ENCODE measurements around the gene RFTN1. TPM values are rescaled to one million over a fixed set of nuclear protein-coding genes. Genes with fewer than 3 reads are reported as not detected.

RFTN1 gene
- total and polyA plus RNA-seq, 3 donors from 2014 or later, result 20.8 to 25.7 (median 22.2) TPM

GRCh38 chr3:16374047-16374934 is 139.2 kb downstream of the RFTN1 start:
- no peaks in the 10 kb centered on the region for H3K36me3 ChIP-seq (ENCODE audit: low read depth, missing control alignments)
- TF ChIP-seq POLR2A (IDR thresholded peaks at IDR 0.05), result no peak
- TF ChIP-seq, protein P1, sequence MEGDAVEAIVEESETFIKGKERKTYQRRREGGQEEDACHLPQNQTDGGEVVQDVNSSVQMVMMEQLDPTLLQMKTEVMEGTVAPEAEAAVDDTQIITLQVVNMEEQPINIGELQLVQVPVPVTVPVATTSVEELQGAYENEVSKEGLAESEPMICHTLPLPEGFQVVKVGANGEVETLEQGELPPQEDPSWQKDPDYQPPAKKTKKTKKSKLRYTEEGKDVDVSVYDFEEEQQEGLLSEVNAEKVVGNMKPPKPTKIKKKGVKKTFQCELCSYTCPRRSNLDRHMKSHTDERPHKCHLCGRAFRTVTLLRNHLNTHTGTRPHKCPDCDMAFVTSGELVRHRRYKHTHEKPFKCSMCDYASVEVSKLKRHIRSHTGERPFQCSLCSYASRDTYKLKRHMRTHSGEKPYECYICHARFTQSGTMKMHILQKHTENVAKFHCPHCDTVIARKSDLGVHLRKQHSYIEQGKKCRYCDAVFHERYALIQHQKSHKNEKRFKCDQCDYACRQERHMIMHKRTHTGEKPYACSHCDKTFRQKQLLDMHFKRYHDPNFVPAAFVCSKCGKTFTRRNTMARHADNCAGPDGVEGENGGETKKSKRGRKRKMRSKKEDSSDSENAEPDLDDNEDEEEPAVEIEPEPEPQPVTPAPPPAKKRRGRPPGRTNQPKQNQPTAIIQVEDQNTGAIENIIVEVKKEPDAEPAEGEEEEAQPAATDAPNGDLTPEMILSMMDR (IDR thresholded peaks at IDR 0.05), result no peak
- intact Hi-C loops (cut with DNase I; ENCODE audit: low total_unique reads), result no loop called here
- WGBS, 2 donors, result 89 to 90% methylated on average over 17 of the region's 17 CpGs
- H3K4me1 ChIP-seq, result peaks cover 18% of the 10 kb centered on the region
- H3K9me3 ChIP-seq, result no peaks in the 10 kb centered on the region
- no peak overlapping the region for H3K27ac ChIP-seq
- no peak for DNase-seq
- no peak overlapping the region for H3K4me3 ChIP-seq
- no peaks in the 10 kb centered on the region for H3K27me3 ChIP-seq

GRCh38 chr3:16373341-16373946 is 140.1 kb downstream of the RFTN1 start:
- Histone ChIP-seq H3K4me1 (peaks cover 18% of the 10 kb centered on the region), H3K27ac (peak overlapping the region in 1 of 2 donors; percentile 39), H3K4me3 (no peak overlapping the region), H3K27me3 (no peaks in the 10 kb centered on the region), H3K36me3 (ENCODE audit: low read depth, missing control alignments) (no peaks in the 10 kb centered on the region), H3K9me3 (no peaks in the 10 kb centered on the region)
- 76 to 91% methylated on average over 3 of the region's 3 CpGs for WGBS, 2 donors
- intact Hi-C loops (cut with DNase I; ENCODE audit: low total_unique reads), result no loop called here
- TF ChIP-seq, protein P1 (IDR thresholded peaks at IDR 0.05), result no peak
- no peak for TF ChIP-seq POLR2A (IDR thresholded peaks at IDR 0.05)
- no peak for DNase-seq

GRCh38 chr3:16372362-16373292 is 140.9 kb downstream of the RFTN1 start:
- intact Hi-C loops (cut with DNase I; ENCODE audit: low total_unique reads), result no loop called here
- no peak for TF ChIP-seq POLR2A (IDR thresholded peaks at IDR 0.05)
- TF ChIP-seq, protein P1 (IDR thresholded peaks at IDR 0.05), result no peak
- peaks cover 18% of the 10 kb centered on the region for H3K4me1 ChIP-seq
- WGBS, 2 donors, result 60 to 61% methylated on average over 12 of the region's 12 CpGs
- H3K27ac ChIP-seq, result peak overlapping the region in 1 of 2 donors; percentile 39
- H3K9me3 ChIP-seq, result no peaks in the 10 kb centered on the region
- H3K36me3 ChIP-seq (ENCODE audit: low read depth, missing control alignments), result no peaks in the 10 kb centered on the region
- no peaks in the 10 kb centered on the region for H3K27me3 ChIP-seq
- H3K4me3 ChIP-seq, result no peak overlapping the region
- DNase-seq, result no peak

- peaks cover 18% of the 10 kb centered on the region for H3K4me1 ChIP-seq
- intact Hi-C loops (cut with DNase I; ENCODE audit: low total_unique reads), result no loop called here
- H3K36me3 ChIP-seq (ENCODE audit: low read depth, missing control alignments), result no peaks in the 10 kb centered on the region
- H3K9me3 ChIP-seq, result no peaks in the 10 kb centered on the region
- 68 to 82% methylated on average over 10 of the region's 10 CpGs for WGBS, 2 donors
- no peaks in the 10 kb centered on the region for H3K27me3 ChIP-seq
- no peak for DNase-seq
- no peak overlapping the region for H3K4me3 ChIP-seq
- TF ChIP-seq, protein P1 (IDR thresholded peaks at IDR 0.05), result no peak
- no peak for TF ChIP-seq POLR2A (IDR thresholded peaks at IDR 0.05)
- H3K27ac ChIP-seq, result no peak overlapping the region
Observed at GRCh38 chr3:16370872-16371740, 142.4 kb downstream of the RFTN1 start.

All from testis (tissue), 3 donors.